Gastrocnemius medialis (tissue), 4 donors: Measurements from ENCODE around the gene NLGN2.

Experiments used
- CTCF ChIP-seq, 5 experiments: fragments of 450-650 bp in 3 of 5; fragments of 200-600 bp in 2 of 5; sonication (generic) in 2 of 5; IDR thresholded peaks in 4 of 5; conservative IDR thresholded peaks in 1 of 5; 1 replicate in 4 of 5; 2 replicates in 1 of 5; pipeline ENCODE4 v1.5.1; 2016 to 2019; ENCODE audit warnings: antibody characterized with exemption in 5 of 5, mild to moderate bottlenecking in 3 of 5, moderate library complexity in 3 of 5
- POLR2A ChIP-seq, 2 donors: fragments of 450-650 bp; IDR thresholded peaks; one replicate each; pipeline ENCODE4 v1.6.1; 2017; ENCODE audit warnings: antibody characterized with exemption in 2 of 2, mild to moderate bottlenecking in 2 of 2, moderate library complexity in 2 of 2

- TF ChIP-seq POLR2A (IDR thresholded peaks at IDR 0.05) (no peak), CTCF (IDR thresholded peaks at IDR 0.05 in 4 of 5, conservative IDR thresholded peaks at IDR 0.05 in 1 of 5) (no peak)
Measured at GRCh38 chr17:7432296-7432695, 24.7 kb downstream of the NLGN2 start.
